Activated CD8-positive, alpha-beta memory T cell treated with anti-CD3 and anti-CD28 coated beads, Interleukin-2, amount 50 U/mL, for 48 hours (primary cell): ENCODE measurements around the gene FZD2.
"Not testable (repeated sequence)": the region's sequence is repeated elsewhere in the genome, so short reads cannot be mapped to it uniquely, and the experiment has no call there.

Source experiments
- DNase-seq: peaks from one replicate; pipeline ENCODE4 v3.0.0-alpha.2; 2020

The FZD2 gene

GRCh38 chr17:44556832-44557606, at the start of gene FZD2:
Gene FZD2, plus strand, starts transcription at chr17:44557484. Its CDS starts 205 bp downstream, at chr17:44557689.
- peak; percentile 73 for DNase-seq

GRCh38 chr17:44511241-44512134, 45.8 kb upstream of the FZD2 start:
- DNase-seq = peak; percentile 37

GRCh38 chr17:44518032-44518431, 39.3 kb upstream of the FZD2 start:
- no peak for DNase-seq

GRCh38 chr17:44522883-44523671, 34.2 kb upstream of the FZD2 start:
- DNase-seq = peak; percentile 83

- no peak for DNase-seq
These were observed 33.7 kb upstream of the FZD2 start for GRCh38 chr17:44523672-44523972.

- no peak for DNase-seq
These were observed 30.2 kb upstream of the FZD2 start for GRCh38 chr17:44527102-44527501.

- no peak for DNase-seq
These were observed 29.3 kb upstream of the FZD2 start for GRCh38 chr17:44527954-44528353.

- DNase-seq = no peak
These were observed 27.4 kb upstream of the FZD2 start for GRCh38 chr17:44529864-44530263.

GRCh38 chr17:44530896-44531418, 26.3 kb upstream of the FZD2 start:
- no peak for DNase-seq

GRCh38 chr17:44533533-44534246, 23.6 kb upstream of the FZD2 start:
- DNase-seq = peak; percentile 99

GRCh38 chr17:44536090-44536953, 21.0 kb upstream of the FZD2 start:
- DNase-seq = no peak

- not testable (repeated sequence) for DNase-seq
These were observed 19.4 kb upstream of the FZD2 start for GRCh38 chr17:44537922-44538321.

- no peak for DNase-seq
These were observed 17.6 kb upstream of the FZD2 start for GRCh38 chr17:44539673-44540072.

GRCh38 chr17:44540246-44541084, 16.8 kb upstream of the FZD2 start:
- DNase-seq = no peak

- no peak for DNase-seq
These were observed 15.3 kb upstream of the FZD2 start for GRCh38 chr17:44541884-44542581.

- no peak for DNase-seq
These were observed 13.9 kb upstream of the FZD2 start for GRCh38 chr17:44543213-44543904.

- no peak for DNase-seq
These were observed 13.3 kb upstream of the FZD2 start for GRCh38 chr17:44543905-44544523.
